ENCODE results near the gene PXYLP1.
A peak's percentile ranks its signal among the peaks of the same experiment; 100 is the strongest.
"Not testable (repeated sequence)": the region's sequence is repeated elsewhere in the genome, so short reads cannot be mapped to it uniquely, and the experiment has no call there.

PXYLP1 gene

DNA sequence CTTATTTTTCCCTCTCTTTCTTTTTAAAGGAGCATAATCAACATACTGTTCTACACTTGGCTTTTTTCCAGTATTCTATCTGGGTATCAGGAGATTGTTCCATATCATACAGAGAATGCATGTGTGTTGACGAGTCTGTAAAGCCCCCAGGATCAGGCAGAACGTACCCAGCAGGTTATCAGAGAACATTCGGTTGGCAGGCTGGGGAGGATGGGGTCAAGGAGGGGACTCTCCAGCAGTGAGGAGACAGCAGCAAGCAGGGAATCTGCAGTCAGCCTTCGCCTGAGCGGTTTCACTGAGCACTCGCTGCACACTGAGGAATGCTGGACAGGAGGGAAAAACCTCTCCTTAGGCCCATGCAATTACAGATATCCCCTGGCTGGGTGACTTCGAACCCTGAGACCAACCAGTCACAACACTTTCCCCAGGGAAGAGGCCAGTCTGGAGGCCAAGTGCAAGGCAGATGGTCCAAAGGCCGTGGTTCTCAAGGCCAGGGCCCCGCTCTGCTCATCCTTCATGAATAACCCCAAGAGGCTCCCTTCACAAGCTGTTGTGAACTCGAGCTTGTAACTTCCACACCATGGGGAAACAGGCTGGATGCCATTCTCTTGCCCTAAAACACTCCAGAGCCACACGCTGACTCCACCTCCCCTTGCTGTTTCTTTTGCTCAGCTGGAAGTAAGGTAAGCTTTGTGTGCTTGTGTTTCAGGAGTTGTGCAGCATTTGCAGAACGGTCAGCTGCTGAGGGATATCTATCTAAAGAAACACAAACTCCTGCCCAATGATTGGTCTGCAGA, 60.1 kb downstream of the PXYLP1 start:
- H3K4me3 ChIP-seq (ENCODE audit: low read depth, low read length) = no peak overlapping the region

DNA sequence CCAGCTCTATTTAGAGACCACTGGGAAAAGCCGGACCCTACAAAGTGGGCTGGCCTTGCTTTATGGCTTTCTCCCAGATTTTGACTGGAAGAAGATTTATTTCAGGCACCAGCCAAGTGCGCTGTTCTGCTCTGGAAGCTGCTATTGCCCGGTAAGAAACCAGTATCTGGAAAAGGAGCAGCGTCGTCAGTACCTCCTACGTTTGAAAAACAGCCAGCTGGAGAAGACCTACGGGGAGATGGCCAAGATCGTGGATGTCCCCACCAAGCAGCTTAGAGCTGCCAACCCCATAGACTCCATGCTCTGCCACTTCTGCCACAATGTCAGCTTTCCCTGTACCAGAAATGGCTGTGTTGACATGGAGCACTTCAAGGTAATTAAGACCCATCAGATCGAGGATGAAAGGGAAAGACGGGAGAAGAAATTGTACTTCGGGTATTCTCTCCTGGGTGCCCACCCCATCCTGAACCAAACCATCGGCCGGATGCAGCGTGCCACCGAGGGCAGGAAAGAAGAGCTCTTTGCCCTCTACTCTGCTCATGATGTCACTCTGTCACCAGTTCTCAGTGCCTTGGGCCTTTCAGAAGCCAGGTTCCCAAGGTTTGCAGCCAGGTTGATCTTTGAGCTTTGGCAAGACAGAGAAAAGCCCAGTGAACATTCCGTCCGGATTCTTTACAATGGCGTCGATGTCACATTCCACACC, 60.9 kb downstream of the PXYLP1 start:
- H3K4me3 ChIP-seq (ENCODE audit: low read depth, low read length) = no peak overlapping the region

DNA sequence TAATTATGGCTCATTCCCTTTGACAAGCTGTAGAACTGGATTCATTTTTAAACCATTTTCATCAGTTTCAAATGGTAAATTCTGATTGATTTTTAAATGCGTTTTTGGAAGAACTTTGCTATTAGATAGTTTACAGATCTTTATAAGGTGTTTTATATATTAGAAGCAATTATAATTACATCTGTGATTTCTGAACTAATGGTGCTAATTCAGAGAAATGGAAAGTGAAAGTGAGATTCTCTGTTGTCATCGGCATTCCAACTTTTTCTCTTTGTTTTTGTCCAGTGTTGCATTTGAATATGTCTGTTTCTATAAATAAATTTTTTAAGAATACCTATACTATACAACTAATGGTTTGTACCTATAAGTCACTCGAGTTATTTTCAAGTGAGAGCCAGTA, 62.7 kb downstream of the PXYLP1 start:
- no peak overlapping the region for H3K4me3 ChIP-seq (ENCODE audit: low read depth, low read length)

- H3K4me3 ChIP-seq (ENCODE audit: low read depth, low read length) = no peak overlapping the region
Observed at GRCh38 chr3:141294848-141295247, 63.2 kb downstream of the PXYLP1 start.

- not testable (repeated sequence) for H3K4me3 ChIP-seq (ENCODE audit: low read depth, low read length)
Observed at GRCh38 chr3:141300426-141300825, 68.8 kb downstream of the PXYLP1 start.

- H3K4me3 ChIP-seq (ENCODE audit: low read depth, low read length) = no peak overlapping the region
Observed at GRCh38 chr3:141302364-141303141, 70.9 kb downstream of the PXYLP1 start.

DNA sequence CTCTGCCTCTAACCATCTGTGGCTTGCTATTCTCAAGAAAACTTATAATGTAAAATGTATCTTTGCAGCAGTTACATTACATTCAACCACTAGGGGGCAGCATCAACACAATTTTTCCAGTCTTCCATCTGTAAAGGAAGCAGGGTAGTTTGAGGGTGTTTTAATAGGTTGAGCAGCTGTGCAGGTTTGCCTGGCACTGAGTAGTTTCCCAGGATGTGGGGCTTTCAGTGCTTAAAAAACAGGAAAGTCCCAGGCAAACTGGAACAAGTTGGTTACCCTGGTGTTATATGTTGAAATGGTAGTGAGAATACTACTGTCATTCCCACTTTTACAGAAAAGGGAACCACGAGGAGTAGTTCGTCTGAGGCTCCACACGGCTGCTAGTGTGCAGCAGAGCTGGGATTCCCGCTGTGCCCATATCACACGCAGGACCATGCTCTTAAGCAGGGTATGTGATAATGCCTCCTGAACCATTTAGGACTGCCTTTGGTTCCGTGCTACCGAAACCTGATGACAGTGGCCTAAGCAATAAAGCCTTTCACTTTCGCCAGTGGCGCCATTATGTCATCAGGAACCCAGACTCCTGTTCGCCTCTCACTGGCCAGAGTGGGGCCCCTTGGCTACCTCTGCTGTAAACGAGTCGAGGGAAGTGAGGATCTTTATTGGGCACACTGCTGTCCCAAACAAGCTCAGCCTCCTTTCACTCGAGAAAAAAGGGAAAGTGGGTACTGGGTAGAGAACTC, 72.0 kb downstream of the PXYLP1 start:
- H3K4me3 ChIP-seq (ENCODE audit: low read depth, low read length) = no peak overlapping the region

- H3K4me3 ChIP-seq (ENCODE audit: low read depth, low read length) = no peak overlapping the region
Observed at GRCh38 chr3:141305436-141305835, 73.8 kb downstream of the PXYLP1 start.

GRCh38 chr3:141306276-141306675, 74.7 kb downstream of the PXYLP1 start:
- H3K4me3 ChIP-seq (ENCODE audit: low read depth, low read length) = no peak overlapping the region

GRCh38 chr3:141306922-141307321, 75.3 kb downstream of the PXYLP1 start:
- H3K4me3 ChIP-seq (ENCODE audit: low read depth, low read length) = no peak overlapping the region

- no peak overlapping the region for H3K4me3 ChIP-seq (ENCODE audit: low read depth, low read length)
Observed at GRCh38 chr3:141307351-141308059, 75.9 kb downstream of the PXYLP1 start.

GRCh38 chr3:141308588-141309218, 77.1 kb downstream of the PXYLP1 start:
- no peak overlapping the region for H3K4me3 ChIP-seq (ENCODE audit: low read depth, low read length)

DNA sequence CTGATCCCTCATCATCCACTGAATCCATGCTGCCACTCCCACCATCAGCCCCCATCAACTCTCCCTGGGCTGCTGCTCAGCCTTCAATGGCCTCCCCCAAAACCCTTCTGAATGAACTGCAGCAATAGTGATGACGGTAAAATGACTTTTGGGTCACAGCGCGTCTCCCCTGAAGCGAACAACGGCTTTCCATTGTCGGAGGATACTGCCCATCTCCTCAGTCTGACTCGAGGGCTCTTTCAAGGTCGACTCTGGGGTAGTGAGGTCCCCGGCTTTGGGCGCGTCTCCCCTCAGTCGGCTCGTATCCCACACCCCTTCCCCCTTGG, 79.5 kb downstream of the PXYLP1 start:
- peak overlapping the region; percentile 93 for H3K4me3 ChIP-seq (ENCODE audit: low read depth, low read length)

- peak overlapping the region; percentile 93 for H3K4me3 ChIP-seq (ENCODE audit: low read depth, low read length)
Observed at GRCh38 chr3:141311496-141312353, 80.1 kb downstream of the PXYLP1 start.

GRCh38 chr3:141312354-141313092, 80.9 kb downstream of the PXYLP1 start:
- no peak overlapping the region for H3K4me3 ChIP-seq (ENCODE audit: low read depth, low read length)

GRCh38 chr3:141313093-141313683, 81.6 kb downstream of the PXYLP1 start:
- H3K4me3 ChIP-seq (ENCODE audit: low read depth, low read length) = no peak overlapping the region

GRCh38 chr3:141314415-141314814, 82.8 kb downstream of the PXYLP1 start:
- H3K4me3 ChIP-seq (ENCODE audit: low read depth, low read length) = not testable (repeated sequence)

- H3K4me3 ChIP-seq (ENCODE audit: low read depth, low read length) = no peak overlapping the region
Observed at GRCh38 chr3:141316851-141317250, 85.2 kb downstream of the PXYLP1 start.
